Stimulated activated CD4-positive, alpha-beta T cell treated with anti-CD3 and anti-CD28 coated beads, Interleukin-15, amount 100 ng/mL, for 24 hours (primary cell): ENCODE results near the gene MST1.

Experiments used
- DNase-seq: peaks from one replicate; pipeline ENCODE4 v3.0.0-alpha.2; 2020

Gene MST1

GRCh38 chr3:49673715-49674496 is 15.4 kb downstream of the MST1 start, which contains the start of gene APEH:
Gene APEH (plus strand): TSS chr3:49674351. CDS start chr3:49674402, 51 bp downstream.
- DNase-seq = peak; percentile 100

- DNase-seq = peak; percentile 63
Measured at GRCh38 chr3:49673121-49673714, 16.1 kb downstream of the MST1 start.

- DNase-seq = peak; percentile 81
Measured at GRCh38 chr3:49671291-49672288, 17.7 kb downstream of the MST1 start.

GRCh38 chr3:49670940-49671290 is 18.4 kb downstream of the MST1 start:
- DNase-seq = no peak

GRCh38 chr3:49669352-49669751 is 19.9 kb downstream of the MST1 start:
- DNase-seq = no peak

GRCh38 chr3:49668861-49669260 is 20.4 kb downstream of the MST1 start:
- no peak for DNase-seq

GRCh38 chr3:49668414-49668797 is 20.9 kb downstream of the MST1 start:
- no peak for DNase-seq

- DNase-seq = no peak
Measured at GRCh38 chr3:49667701-49668413, 21.4 kb downstream of the MST1 start.

GRCh38 chr3:49666592-49666991 is 22.7 kb downstream of the MST1 start:
- no peak for DNase-seq

- DNase-seq = no peak
Measured at GRCh38 chr3:49665822-49666519, 23.3 kb downstream of the MST1 start.

- DNase-seq = no peak
Measured at GRCh38 chr3:49664300-49664699, 25.0 kb downstream of the MST1 start.

GRCh38 chr3:49663831-49664230 is 25.4 kb downstream of the MST1 start:
- DNase-seq = no peak

GRCh38 chr3:49662720-49663413 is 26.4 kb downstream of the MST1 start:
- no peak for DNase-seq

- no peak for DNase-seq
Measured at GRCh38 chr3:49662021-49662420, 27.3 kb downstream of the MST1 start.

- no peak for DNase-seq
Measured at GRCh38 chr3:49661281-49661680, 28.0 kb downstream of the MST1 start.

GRCh38 chr3:49659756-49660155 is 29.5 kb downstream of the MST1 start:
- DNase-seq = no peak

- no peak for DNase-seq
Measured at GRCh38 chr3:49658711-49659110, 30.6 kb downstream of the MST1 start.

- no peak for DNase-seq
Measured at GRCh38 chr3:49657208-49657915, 31.9 kb downstream of the MST1 start.

- DNase-seq = no peak
Measured at GRCh38 chr3:49656541-49657112, 32.6 kb downstream of the MST1 start.

GRCh38 chr3:49655731-49656285 is 33.5 kb downstream of the MST1 start:
- no peak for DNase-seq
